EL (cell line): ENCODE data around the gene CXCL5.
"Not testable (repeated sequence)": the region's sequence is repeated elsewhere in the genome, so short reads cannot be mapped to it uniquely, and the experiment has no call there.

Experiments used
- DNase-seq: peaks from one replicate; pipeline ENCODE4 v3.0.0-alpha.2; 2016

CXCL5 gene

GRCh38 chr4:73964862-73965611 is 33.4 kb downstream of the CXCL5 start:
- DNase-seq = peak; percentile 17

GRCh38 chr4:73962724-73963123 is 35.8 kb downstream of the CXCL5 start:
- no peak for DNase-seq

GRCh38 chr4:73959041-73959440 is 39.4 kb downstream of the CXCL5 start:
- DNase-seq = not testable (repeated sequence)

GRCh38 chr4:73952352-73952751 is 46.1 kb downstream of the CXCL5 start:
- DNase-seq = no peak

GRCh38 chr4:73950376-73950920 is 48.0 kb downstream of the CXCL5 start:
- DNase-seq = not testable (repeated sequence)

- DNase-seq = no peak
Measured at GRCh38 chr4:73948990-73949706, 49.3 kb downstream of the CXCL5 start.

- no peak for DNase-seq
Measured at GRCh38 chr4:73948291-73948690, 50.2 kb downstream of the CXCL5 start.

GRCh38 chr4:73947239-73947985 is 51.1 kb downstream of the CXCL5 start:
- DNase-seq = no peak

- no peak for DNase-seq
Measured at GRCh38 chr4:73945674-73946449, 52.6 kb downstream of the CXCL5 start.
